EL (cell line): Measurements from ENCODE around the gene PARP12.

Experiments used
- DNase-seq: peaks from one replicate; pipeline ENCODE4 v3.0.0-alpha.2; 2016

The PARP12 gene

GRCh38 chr7:140033036-140033435 is 29.7 kb downstream of the PARP12 start:
- peak; percentile 44 for DNase-seq

- DNase-seq: no peak
Measured at GRCh38 chr7:140031364-140031763, 31.4 kb downstream of the PARP12 start.

GRCh38 chr7:140029072-140029471 is 33.7 kb downstream of the PARP12 start:
- DNase-seq: no peak

GRCh38 chr7:140028311-140028710 is 34.4 kb downstream of the PARP12 start:
- DNase-seq: no peak

- no peak for DNase-seq
Measured at GRCh38 chr7:140027858-140028257, 34.9 kb downstream of the PARP12 start.

GRCh38 chr7:140026935-140027334 is 35.8 kb downstream of the PARP12 start:
- no peak for DNase-seq

- DNase-seq: no peak
Measured at GRCh38 chr7:140025814-140026433, 36.8 kb downstream of the PARP12 start.

GRCh38 chr7:140025241-140025640 is 37.5 kb downstream of the PARP12 start:
- no peak for DNase-seq

GRCh38 chr7:140024585-140024984 is 38.2 kb downstream of the PARP12 start:
- no peak for DNase-seq

- no peak for DNase-seq
Measured at GRCh38 chr7:140023728-140024127, 39.0 kb downstream of the PARP12 start.

GRCh38 chr7:140022582-140023211 is 40.1 kb downstream of the PARP12 start:
- DNase-seq: no peak

- no peak for DNase-seq
Measured at GRCh38 chr7:140021603-140022002, 41.1 kb downstream of the PARP12 start.

- DNase-seq: no peak
Measured at GRCh38 chr7:140019606-140020005, 43.1 kb downstream of the PARP12 start.

GRCh38 chr7:140019172-140019571 is 43.6 kb downstream of the PARP12 start:
- DNase-seq: no peak

GRCh38 chr7:140018125-140019043 is 44.4 kb downstream of the PARP12 start:
- DNase-seq: no peak

- no peak for DNase-seq
Measured at GRCh38 chr7:140017543-140017942, 45.2 kb downstream of the PARP12 start.

- no peak for DNase-seq
Measured at GRCh38 chr7:140017034-140017433, 45.7 kb downstream of the PARP12 start.

- DNase-seq: no peak
Measured at GRCh38 chr7:140016540-140016939, 46.2 kb downstream of the PARP12 start.

- DNase-seq: no peak
Measured at GRCh38 chr7:140015471-140015970, 47.2 kb downstream of the PARP12 start.

- no peak for DNase-seq
Measured at GRCh38 chr7:140014123-140014522, 48.6 kb downstream of the PARP12 start.

- DNase-seq: no peak
Measured at GRCh38 chr7:140013676-140014075, 49.1 kb downstream of the PARP12 start.

GRCh38 chr7:140010194-140010895 is 52.4 kb downstream of the PARP12 start:
- DNase-seq: no peak

- no peak for DNase-seq
Measured at GRCh38 chr7:140009735-140010134, 53.0 kb downstream of the PARP12 start.
